Measurements from ENCODE around the gene PAPSS2.

DNA sequence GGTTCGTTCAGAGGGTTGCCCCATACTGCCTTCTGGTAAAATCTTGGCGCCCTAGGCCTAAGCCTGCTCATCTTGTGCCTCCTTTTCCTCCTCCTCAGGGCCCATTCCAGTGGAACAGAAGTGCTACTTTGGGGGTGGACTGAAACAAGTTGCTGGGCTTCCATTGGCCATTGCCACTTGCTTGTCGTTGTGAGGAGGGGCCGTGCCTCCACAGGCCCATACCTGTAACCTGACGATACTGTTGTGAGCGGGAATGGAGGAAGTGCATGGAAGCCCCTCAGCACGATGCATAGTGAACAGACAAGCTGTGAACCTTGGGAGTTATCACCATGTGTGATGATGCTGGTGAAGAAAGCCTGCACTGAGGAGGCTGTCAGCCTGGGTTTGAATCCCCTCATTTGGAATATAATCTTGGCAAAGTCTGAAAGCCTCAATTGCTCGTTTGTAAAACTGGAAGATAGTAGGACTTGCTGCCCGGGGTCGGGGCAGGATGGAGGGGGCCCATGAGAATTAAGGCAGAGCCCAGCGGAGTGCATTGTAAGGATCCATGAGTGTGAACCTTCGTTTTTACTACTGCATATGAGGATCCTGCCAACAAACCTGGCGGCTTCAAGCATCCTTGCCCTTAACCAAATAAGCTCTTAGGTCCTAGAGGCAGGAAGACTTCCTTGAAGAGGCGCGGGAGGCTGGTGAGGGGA is 671 bp upstream of the PAPSS2 start:
- TF ChIP-seq EZH2 (IDR thresholded peaks at IDR 0.05; ENCODE audit: insufficient read depth, poor library complexity, severe bottlenecking) (no peak), EZH2phosphoT487 (IDR thresholded peaks at IDR 0.05; ENCODE audit: insufficient read depth, low read depth) (no peak)

Measured in GM23248 (cell line).